Parathyroid adenoma (tissue), 2 donors: ENCODE results near the gene STK26.

Source experiments
- H2AFZ ChIP-seq: fragments of 300-600 bp; sonication (generic); one replicate; pipeline ENCODE4 v1.7.0; 2017; ENCODE audit warnings: antibody characterized with exemption, mild to moderate bottlenecking
- H3K27ac ChIP-seq: fragments of 300-600 bp; sonication (generic); one replicate; pipeline ENCODE4 v1.7.0; 2017
- H3K27me3 ChIP-seq: fragments of 300-600 bp; sonication (generic); one replicate; pipeline ENCODE4 v1.7.0; 2017; ENCODE audit warnings: low read length; ENCODE audit not compliant: control insufficient read depth, insufficient read depth
- H3K36me3 ChIP-seq: fragments of 300-600 bp; sonication (generic); one replicate; pipeline ENCODE4 v1.7.0; 2017; ENCODE audit warnings: low read length; ENCODE audit not compliant: control insufficient read depth, insufficient read depth
- H3K4me1 ChIP-seq: fragments of 300-600 bp; sonication (generic); one replicate; pipeline ENCODE4 v1.7.0; 2017; ENCODE audit warnings: control low read depth
- H3K4me2 ChIP-seq: fragments of 300-600 bp; sonication (generic); one replicate; pipeline ENCODE4 v1.7.0; 2017; ENCODE audit warnings: low read length
- H3K4me3 ChIP-seq: fragments of 300-600 bp; sonication (generic); one replicate; pipeline ENCODE4 v1.7.0; 2017; ENCODE audit warnings: low read depth, low read length
- H3K79me2 ChIP-seq: fragments of 300-600 bp; sonication (generic); one replicate; pipeline ENCODE4 v1.7.0; 2017; ENCODE audit warnings: control low read depth
- H3K9ac ChIP-seq: fragments of 300-600 bp; sonication (generic); one replicate; pipeline ENCODE4 v1.7.0; 2017; ENCODE audit warnings: mild to moderate bottlenecking
- H3K9me3 ChIP-seq: fragments of 300-600 bp; sonication (generic); one replicate; pipeline ENCODE4 v1.7.0; 2017; ENCODE audit warnings: low read length; ENCODE audit not compliant: control insufficient read depth
- CTCF ChIP-seq: fragments of 300-600 bp; sonication (generic); IDR thresholded peaks from one replicate; pipeline ENCODE4 v1.7.0; 2017; ENCODE audit warnings: antibody characterized with exemption, mild to moderate bottlenecking
- donor health status: primary hyperparathyroidism.

The STK26 gene

DNA sequence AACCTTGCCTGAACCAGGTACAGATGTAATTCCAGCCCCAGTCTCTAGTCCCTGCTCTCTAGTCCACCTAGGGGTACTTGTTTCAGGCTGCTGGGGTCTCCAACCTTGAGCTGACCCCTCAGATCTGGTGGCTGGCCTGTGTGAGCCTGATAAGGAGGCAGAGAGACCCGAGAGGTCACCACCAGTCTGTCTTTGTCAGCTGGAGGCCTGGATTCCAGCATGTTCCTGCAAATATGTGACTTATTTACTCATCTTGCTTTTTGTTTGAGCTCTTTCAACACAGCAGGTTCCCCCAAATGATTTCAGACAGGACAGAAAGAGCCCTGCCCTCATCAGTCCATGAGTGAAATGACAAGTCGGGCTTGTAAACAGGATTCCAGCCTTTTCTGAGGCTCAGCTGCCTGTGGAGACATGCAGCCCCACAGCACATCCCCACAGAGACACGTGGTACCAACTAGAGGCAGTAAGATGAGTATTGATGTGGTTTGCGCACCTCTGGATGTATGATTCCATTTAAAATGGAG, 37.5 kb upstream of the STK26 start:
- H3K79me2 ChIP-seq: no peaks in the 10 kb centered on the region
- no peaks in the 10 kb centered on the region for H3K9me3 ChIP-seq
- H3K4me1 ChIP-seq: no peaks in the 10 kb centered on the region
- TF ChIP-seq CTCF: no peak
- H3K9ac ChIP-seq: no peak overlapping the region
- H3K27me3 ChIP-seq: no peaks in the 10 kb centered on the region
- no peak overlapping the region for H3K27ac ChIP-seq
- H3K36me3 ChIP-seq: no peaks in the 10 kb centered on the region
- no peak overlapping the region for H2AFZ ChIP-seq
- H3K4me2 ChIP-seq: no peak overlapping the region
- no peak overlapping the region for H3K4me3 ChIP-seq

DNA sequence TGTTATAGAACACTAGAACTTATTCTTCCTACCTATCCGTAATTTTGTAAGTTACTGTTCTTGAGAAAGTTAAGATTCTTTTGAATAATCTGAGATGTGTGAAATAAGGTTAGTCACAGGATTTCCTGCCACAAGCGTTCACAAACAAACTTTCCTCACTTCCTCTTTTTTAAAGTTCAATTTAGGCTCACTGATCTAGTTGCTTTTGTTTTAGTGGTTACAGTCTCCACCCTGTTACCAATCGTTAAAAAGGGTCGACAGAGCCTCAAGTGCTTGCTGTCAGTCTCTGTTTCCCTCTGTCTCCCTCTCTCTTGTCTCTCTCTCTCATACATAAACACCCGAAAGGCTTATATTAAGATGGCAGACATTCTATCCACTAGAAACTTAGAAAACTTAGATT, 35.9 kb upstream of the STK26 start:
- no peak overlapping the region for H3K9ac ChIP-seq
- H3K27me3 ChIP-seq: no peaks in the 10 kb centered on the region
- no peaks in the 10 kb centered on the region for H3K79me2 ChIP-seq
- H3K4me3 ChIP-seq: no peak overlapping the region
- H3K4me1 ChIP-seq: no peaks in the 10 kb centered on the region
- H3K4me2 ChIP-seq: no peak overlapping the region
- TF ChIP-seq CTCF: no peak
- no peaks in the 10 kb centered on the region for H3K9me3 ChIP-seq
- no peak overlapping the region for H3K27ac ChIP-seq
- H2AFZ ChIP-seq: no peak overlapping the region
- no peaks in the 10 kb centered on the region for H3K36me3 ChIP-seq

GRCh38 chrX:131988236-131988635, 34.9 kb upstream of the STK26 start:
- Histone ChIP-seq H2AFZ (no peak overlapping the region), H3K79me2 (no peaks in the 10 kb centered on the region), H3K4me2 (no peak overlapping the region), H3K27ac (no peak overlapping the region), H3K36me3 (no peaks in the 10 kb centered on the region), H3K9ac (no peak overlapping the region), H3K27me3 (no peaks in the 10 kb centered on the region), H3K4me3 (no peak overlapping the region), H3K9me3 (no peaks in the 10 kb centered on the region), H3K4me1 (no peaks in the 10 kb centered on the region)
- no peak for TF ChIP-seq CTCF

DNA sequence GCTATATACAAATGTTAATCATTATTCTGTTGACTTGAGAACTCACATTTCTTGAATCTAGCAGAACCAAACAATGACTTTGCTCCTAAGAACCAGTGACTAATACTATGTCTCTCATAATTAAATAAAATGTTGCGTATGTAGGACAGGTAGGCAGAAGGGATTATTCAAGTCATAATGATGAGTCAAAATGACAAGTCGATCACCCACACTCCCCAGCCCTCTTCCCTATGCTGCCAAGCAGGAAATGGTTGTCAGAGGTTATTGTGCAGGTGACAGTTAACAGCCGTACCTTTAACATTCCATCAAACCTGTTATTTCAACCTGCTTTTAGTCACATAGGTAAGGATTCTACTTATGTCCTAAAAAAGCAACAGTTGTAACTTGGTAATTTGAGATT, 22.0 kb upstream of the STK26 start:
- Histone ChIP-seq H3K4me3 (no peak overlapping the region), H3K4me2 (no peak overlapping the region), H2AFZ (no peak overlapping the region), H3K79me2 (no peaks in the 10 kb centered on the region), H3K9me3 (no peaks in the 10 kb centered on the region), H3K9ac (no peak overlapping the region), H3K36me3 (no peaks in the 10 kb centered on the region), H3K27ac (no peak overlapping the region), H3K27me3 (no peaks in the 10 kb centered on the region), H3K4me1 (no peaks in the 10 kb centered on the region)
- TF ChIP-seq CTCF: no peak

- Histone ChIP-seq H3K27me3 (no peaks in the 10 kb centered on the region), H3K36me3 (no peaks in the 10 kb centered on the region), H3K4me3 (no peak overlapping the region), H3K4me2 (no peak overlapping the region), H3K9me3 (no peaks in the 10 kb centered on the region), H3K27ac (no peak overlapping the region), H3K4me1 (no peaks in the 10 kb centered on the region), H2AFZ (no peak overlapping the region), H3K79me2 (no peaks in the 10 kb centered on the region), H3K9ac (no peak overlapping the region)
- TF ChIP-seq CTCF: no peak
Measured at GRCh38 chrX:132004728-132005127, 18.4 kb upstream of the STK26 start.
